ENCODE data around the gene MAL.
A peak's percentile ranks its signal among the peaks of the same experiment; 100 is the strongest.

The MAL gene

DNA sequence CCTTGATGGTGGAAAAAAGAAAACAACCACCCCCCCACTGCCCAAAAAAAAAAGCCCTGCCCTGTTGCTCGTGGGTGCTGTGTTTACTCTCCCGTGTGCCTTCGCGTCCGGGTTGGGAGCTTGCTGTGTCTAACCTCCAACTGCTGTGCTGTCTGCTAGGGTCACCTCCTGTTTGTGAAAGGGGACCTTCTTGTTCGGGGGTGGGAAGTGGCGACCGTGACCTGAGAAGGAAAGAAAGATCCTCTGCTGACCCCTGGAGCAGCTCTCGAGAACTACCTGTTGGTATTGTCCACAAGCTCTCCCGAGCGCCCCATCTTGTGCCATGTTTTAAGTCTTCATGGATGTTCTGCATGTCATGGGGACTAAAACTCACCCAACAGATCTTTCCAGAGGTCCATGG, 28.0 kb downstream of the MAL start:
- TF ChIP-seq, protein P1, sequence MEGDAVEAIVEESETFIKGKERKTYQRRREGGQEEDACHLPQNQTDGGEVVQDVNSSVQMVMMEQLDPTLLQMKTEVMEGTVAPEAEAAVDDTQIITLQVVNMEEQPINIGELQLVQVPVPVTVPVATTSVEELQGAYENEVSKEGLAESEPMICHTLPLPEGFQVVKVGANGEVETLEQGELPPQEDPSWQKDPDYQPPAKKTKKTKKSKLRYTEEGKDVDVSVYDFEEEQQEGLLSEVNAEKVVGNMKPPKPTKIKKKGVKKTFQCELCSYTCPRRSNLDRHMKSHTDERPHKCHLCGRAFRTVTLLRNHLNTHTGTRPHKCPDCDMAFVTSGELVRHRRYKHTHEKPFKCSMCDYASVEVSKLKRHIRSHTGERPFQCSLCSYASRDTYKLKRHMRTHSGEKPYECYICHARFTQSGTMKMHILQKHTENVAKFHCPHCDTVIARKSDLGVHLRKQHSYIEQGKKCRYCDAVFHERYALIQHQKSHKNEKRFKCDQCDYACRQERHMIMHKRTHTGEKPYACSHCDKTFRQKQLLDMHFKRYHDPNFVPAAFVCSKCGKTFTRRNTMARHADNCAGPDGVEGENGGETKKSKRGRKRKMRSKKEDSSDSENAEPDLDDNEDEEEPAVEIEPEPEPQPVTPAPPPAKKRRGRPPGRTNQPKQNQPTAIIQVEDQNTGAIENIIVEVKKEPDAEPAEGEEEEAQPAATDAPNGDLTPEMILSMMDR (IDR thresholded peaks at IDR 0.05; ENCODE audit: borderline replicate concordance, control extremely low read depth, extremely low read depth, insufficient read depth, missing control alignments): no peak
- in situ Hi-C loops (cut with MboI; ENCODE audit: low sequenced_read_pairs, unreplicated experiment): no loop called here

DNA sequence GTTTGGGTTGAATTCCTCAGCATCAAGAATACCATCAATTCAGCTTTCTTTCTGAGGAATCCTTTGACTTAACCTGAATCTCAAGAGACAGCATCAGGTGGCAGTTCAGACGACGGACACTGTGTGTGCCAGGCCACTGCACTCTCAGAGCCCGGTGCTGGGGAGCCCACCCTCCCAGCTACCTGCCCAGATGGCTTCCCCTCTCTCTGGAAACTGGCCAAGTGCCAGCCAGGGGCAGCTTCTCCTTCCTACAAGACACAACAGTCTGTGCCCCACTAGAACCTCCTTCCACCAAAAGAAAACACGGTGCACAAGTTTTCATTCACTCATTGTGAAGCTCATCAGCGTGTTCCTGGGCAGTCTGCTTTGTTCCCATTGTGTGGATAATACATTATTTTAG, 28.5 kb downstream of the MAL start:
- in situ Hi-C loops (cut with MboI; ENCODE audit: low sequenced_read_pairs, unreplicated experiment): no loop called here

More for the DNA sequence above, 28.0 kb downstream of the MAL start:
- peak; percentile 64 for DNase-seq (ENCODE audit: low spot score)

DNA sequence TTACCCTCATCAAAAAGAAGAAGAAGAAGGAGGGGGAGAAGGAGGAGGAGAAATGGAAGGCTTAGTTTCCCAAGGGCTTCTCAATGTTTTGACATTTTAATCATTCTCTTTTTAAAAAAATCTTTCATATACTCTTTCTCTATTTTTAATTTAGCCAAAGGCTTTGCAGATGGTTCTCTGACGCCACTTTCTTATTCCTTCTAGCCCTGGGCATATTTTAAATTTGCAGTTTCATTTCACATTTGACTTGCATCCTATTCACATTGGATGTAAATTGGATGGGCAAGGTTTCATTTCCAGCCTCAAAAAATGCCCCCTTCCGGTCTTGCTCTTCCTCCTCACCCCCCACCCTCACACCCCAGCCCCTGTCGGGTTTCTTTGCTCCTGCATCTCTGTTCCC, 29.8 kb downstream of the MAL start:
- TF ChIP-seq, protein P1 (IDR thresholded peaks at IDR 0.05; ENCODE audit: borderline replicate concordance, control extremely low read depth, extremely low read depth, insufficient read depth, missing control alignments): no peak
- DNase-seq (ENCODE audit: low spot score): no peak
- in situ Hi-C loops (cut with MboI; ENCODE audit: low sequenced_read_pairs, unreplicated experiment): no loop called here

More for the DNA sequence above, 28.5 kb downstream of the MAL start:
- DNase-seq (ENCODE audit: low spot score): no peak
- TF ChIP-seq, protein P1 (IDR thresholded peaks at IDR 0.05; ENCODE audit: borderline replicate concordance, control extremely low read depth, extremely low read depth, insufficient read depth, missing control alignments): no peak

DNA sequence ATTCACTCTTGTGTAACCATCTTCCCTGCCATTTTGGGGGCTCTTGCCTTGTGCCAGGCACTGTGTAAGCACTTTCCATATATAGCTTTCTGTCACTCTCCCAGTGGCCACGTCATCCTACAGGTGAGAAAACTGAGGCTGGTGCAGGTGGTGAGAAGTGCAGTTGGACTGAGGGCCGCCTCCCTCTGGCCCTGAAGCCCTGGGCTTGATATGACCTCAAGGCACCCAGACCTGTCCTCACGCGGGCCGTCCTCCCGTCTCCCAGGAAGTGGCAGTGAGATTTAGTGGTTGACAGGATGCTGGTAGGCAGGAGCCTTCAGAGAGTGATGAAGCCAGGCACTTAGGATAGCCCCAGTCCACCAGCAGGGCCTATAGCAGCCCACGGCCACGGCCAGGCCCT, 30.5 kb downstream of the MAL start:
- TF ChIP-seq, protein P1 (IDR thresholded peaks at IDR 0.05; ENCODE audit: borderline replicate concordance, control extremely low read depth, extremely low read depth, insufficient read depth, missing control alignments): no peak
- in situ Hi-C loops (cut with MboI; ENCODE audit: low sequenced_read_pairs, unreplicated experiment): no loop called here
- no peak for DNase-seq (ENCODE audit: low spot score)

DNA sequence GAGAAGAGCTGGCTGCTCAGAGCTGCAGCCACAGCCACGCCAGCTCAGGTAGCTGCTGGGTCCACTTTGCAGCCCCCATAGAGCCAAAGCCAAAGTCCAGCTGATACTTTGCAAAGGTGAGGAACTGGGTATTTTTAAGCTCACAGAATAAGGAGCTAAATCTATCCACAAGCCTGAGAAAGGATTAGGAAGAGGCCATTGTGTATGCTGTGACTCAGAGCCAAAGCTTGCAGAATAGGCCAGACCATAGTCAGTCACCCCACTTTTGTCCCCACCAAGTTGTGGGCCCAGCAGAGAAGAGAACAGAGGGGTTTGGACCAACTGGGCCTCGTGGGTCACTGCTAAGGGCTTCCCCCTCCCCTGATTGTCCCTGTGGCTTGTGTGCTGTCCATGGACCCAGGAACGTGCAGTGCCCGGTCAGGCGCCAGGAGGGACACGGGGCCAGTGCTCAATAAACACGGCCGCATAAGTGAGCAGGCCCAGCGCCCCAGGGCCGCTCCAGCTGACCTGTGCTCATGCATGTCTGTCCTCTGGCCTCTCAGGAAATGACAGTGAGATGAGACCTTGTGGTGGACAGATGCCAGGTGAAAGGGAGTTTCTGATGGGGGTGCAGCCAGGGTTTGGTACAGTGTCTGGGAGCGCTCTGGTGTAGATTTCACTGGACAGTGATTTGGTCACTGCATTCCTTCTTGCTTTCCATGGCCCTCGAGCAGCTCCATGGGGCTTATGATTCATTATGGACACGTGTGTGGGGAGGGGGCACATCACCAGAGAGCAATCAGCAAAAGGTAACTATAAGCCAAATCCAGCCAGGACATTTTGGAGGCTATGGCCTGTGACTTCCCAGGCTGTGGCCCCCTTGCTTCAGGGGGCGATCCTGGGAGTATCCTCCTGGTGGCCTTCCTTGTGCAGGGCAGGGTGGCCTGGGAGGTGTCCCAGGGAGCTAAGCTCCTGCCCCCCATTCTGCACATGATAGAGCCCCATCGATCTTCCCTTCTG, 31.3 kb downstream of the MAL start:
- DNase-seq (ENCODE audit: low spot score): no peak
- TF ChIP-seq, protein P1 (IDR thresholded peaks at IDR 0.05; ENCODE audit: borderline replicate concordance, control extremely low read depth, extremely low read depth, insufficient read depth, missing control alignments): no peak
- in situ Hi-C loops (cut with MboI; ENCODE audit: low sequenced_read_pairs, unreplicated experiment): no loop called here

DNA sequence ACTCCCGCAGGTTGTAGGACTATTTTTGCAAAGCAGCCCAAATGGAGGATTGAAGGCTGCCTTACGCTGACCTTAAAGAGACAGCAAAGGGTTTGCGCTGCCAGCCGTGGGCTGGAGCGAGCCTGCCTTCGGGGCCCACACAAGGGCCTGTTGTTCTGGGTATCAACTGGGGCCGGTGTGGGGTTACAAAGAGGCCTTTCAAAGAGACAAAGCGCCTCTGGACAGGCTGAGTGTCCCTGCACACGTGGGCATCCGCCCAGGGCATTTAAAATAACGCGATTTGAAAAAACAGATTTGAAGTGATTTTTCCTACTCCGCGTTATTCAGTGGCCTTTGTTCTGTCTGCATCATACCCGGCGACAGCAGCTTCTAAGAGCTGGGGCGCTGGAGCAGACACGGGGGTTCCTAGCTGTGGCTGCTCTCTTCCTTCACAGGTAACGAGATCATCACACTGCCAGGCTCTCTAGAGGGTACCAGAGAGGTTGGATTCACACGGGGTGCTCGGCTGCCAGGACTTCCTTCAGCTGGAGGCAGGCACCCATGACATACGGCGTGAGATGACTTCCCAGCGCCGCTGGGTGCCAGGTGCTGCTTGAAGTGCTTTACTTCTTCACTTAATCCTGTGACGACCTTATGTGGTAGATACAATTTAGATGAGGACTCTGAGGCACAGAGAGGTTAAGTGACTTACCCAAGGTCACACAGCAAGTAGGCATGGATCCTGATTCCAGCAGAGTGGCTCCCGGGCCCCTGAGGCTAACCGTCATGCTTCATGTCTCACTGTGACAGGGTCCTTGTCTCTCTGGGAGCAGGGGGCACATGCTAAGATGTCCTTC, 32.2 kb downstream of the MAL start:
- in situ Hi-C loops (cut with MboI; ENCODE audit: low sequenced_read_pairs, unreplicated experiment): no loop called here
- TF ChIP-seq, protein P1 (IDR thresholded peaks at IDR 0.05; ENCODE audit: borderline replicate concordance, control extremely low read depth, extremely low read depth, insufficient read depth, missing control alignments): no peak
- no peak for DNase-seq (ENCODE audit: low spot score)

All from GM13976 (cell line).